ENCODE measurements around the gene TTLL5. TPM values are rescaled to one million over a fixed set of nuclear protein-coding genes. Genes with fewer than 3 reads are reported as not detected.

The TTLL5 gene
- polyA plus RNA-seq, 2 donors = 10.5 to 10.6 TPM

- H3K4me3 ChIP-seq (ENCODE audit: low read depth in 1 of 2, low read length in 2 of 2) = no peak overlapping the region
- no peaks in the 10 kb centered on the region for H3K27me3 ChIP-seq (ENCODE audit: control insufficient read depth in 1 of 2, insufficient read depth in 2 of 2, low read length in 2 of 2)
- H3K9me3 ChIP-seq (ENCODE audit: control insufficient read depth in 2 of 2, insufficient read depth in 1 of 2, low read depth in 1 of 2, low read length in 1 of 2) = no peaks in the 10 kb centered on the region
- 15 to 34% methylated on average over 4 of the region's 4 CpGs for WGBS, 2 donors
- H3K4me1 ChIP-seq (ENCODE audit: control insufficient read depth in 2 of 2, insufficient read depth in 2 of 2, low read length in 1 of 2) = peaks cover 2 to 3% of the 10 kb centered on the region in 2 donors
- peaks cover 4 to 6% of the 10 kb centered on the region in 2 donors for H3K36me3 ChIP-seq (ENCODE audit: control insufficient read depth in 2 of 2, insufficient read depth in 2 of 2, low read length in 1 of 2)
- H3K27ac ChIP-seq (ENCODE audit: low read depth in 2 of 2, low read length in 1 of 2) = peak overlapping the region in 1 of 2 donors; percentile 47
Measured at GRCh38 chr14:75720842-75721498, 59.9 kb downstream of the TTLL5 start.

GRCh38 chr14:75723716-75724115 is 62.7 kb downstream of the TTLL5 start:
- WGBS, 2 donors = 66 to 73% methylated on average over 1 of the region's 1 CpG
- Histone ChIP-seq H3K27me3 (ENCODE audit: control insufficient read depth in 1 of 2, insufficient read depth in 2 of 2, low read length in 2 of 2) (no peaks in the 10 kb centered on the region), H3K9me3 (ENCODE audit: control insufficient read depth in 2 of 2, insufficient read depth in 1 of 2, low read depth in 1 of 2, low read length in 1 of 2) (no peaks in the 10 kb centered on the region), H3K4me1 (ENCODE audit: control insufficient read depth in 2 of 2, insufficient read depth in 2 of 2, low read length in 1 of 2) (peaks cover 2 to 3% of the 10 kb centered on the region in 2 donors), H3K4me3 (ENCODE audit: low read depth in 1 of 2, low read length in 2 of 2) (no peak overlapping the region), H3K27ac (ENCODE audit: low read depth in 2 of 2, low read length in 1 of 2) (no peak overlapping the region), H3K36me3 (ENCODE audit: control insufficient read depth in 2 of 2, insufficient read depth in 2 of 2, low read length in 1 of 2) (peaks cover 0 to 6% of the 10 kb centered on the region in 2 donors)

GRCh38 chr14:75724414-75725204 is 63.6 kb downstream of the TTLL5 start:
- Histone ChIP-seq H3K4me1 (ENCODE audit: control insufficient read depth in 2 of 2, insufficient read depth in 2 of 2, low read length in 1 of 2) (peaks cover 0 to 2% of the 10 kb centered on the region in 2 donors), H3K27ac (ENCODE audit: low read depth in 2 of 2, low read length in 1 of 2) (peak overlapping the region in 1 of 2 donors; percentile 10), H3K9me3 (ENCODE audit: control insufficient read depth in 2 of 2, insufficient read depth in 1 of 2, low read depth in 1 of 2, low read length in 1 of 2) (no peaks in the 10 kb centered on the region), H3K27me3 (ENCODE audit: control insufficient read depth in 1 of 2, insufficient read depth in 2 of 2, low read length in 2 of 2) (no peaks in the 10 kb centered on the region), H3K4me3 (ENCODE audit: low read depth in 1 of 2, low read length in 2 of 2) (no peak overlapping the region), H3K36me3 (ENCODE audit: control insufficient read depth in 2 of 2, insufficient read depth in 2 of 2, low read length in 1 of 2) (peaks cover 0 to 6% of the 10 kb centered on the region in 2 donors)
- 87 to 89% methylated on average over 6 of the region's 6 CpGs for WGBS, 2 donors

- 63 to 73% methylated on average over 3 of the region's 3 CpGs for WGBS, 2 donors
- no peaks in the 10 kb centered on the region for H3K9me3 ChIP-seq (ENCODE audit: control insufficient read depth in 2 of 2, insufficient read depth in 1 of 2, low read depth in 1 of 2, low read length in 1 of 2)
- H3K4me3 ChIP-seq (ENCODE audit: low read depth in 1 of 2, low read length in 2 of 2) = no peak overlapping the region
- no peaks in the 10 kb centered on the region for H3K4me1 ChIP-seq (ENCODE audit: control insufficient read depth in 2 of 2, insufficient read depth in 2 of 2, low read length in 1 of 2)
- H3K27me3 ChIP-seq (ENCODE audit: control insufficient read depth in 1 of 2, insufficient read depth in 2 of 2, low read length in 2 of 2) = no peaks in the 10 kb centered on the region
- peaks cover 0 to 6% of the 10 kb centered on the region in 2 donors for H3K36me3 ChIP-seq (ENCODE audit: control insufficient read depth in 2 of 2, insufficient read depth in 2 of 2, low read length in 1 of 2)
- H3K27ac ChIP-seq (ENCODE audit: low read depth in 2 of 2, low read length in 1 of 2) = no peak overlapping the region
Measured at GRCh38 chr14:75725481-75725880, 64.4 kb downstream of the TTLL5 start.

- 100% methylated on average over 1 of the region's 1 CpG for WGBS, 2 donors
Measured at GRCh38 chr14:75726321-75726720, 65.3 kb downstream of the TTLL5 start.

GRCh38 chr14:75727124-75727523 is 66.1 kb downstream of the TTLL5 start:
- Histone ChIP-seq H3K9me3 (ENCODE audit: control insufficient read depth in 2 of 2, insufficient read depth in 1 of 2, low read depth in 1 of 2, low read length in 1 of 2) (no peaks in the 10 kb centered on the region), H3K4me3 (ENCODE audit: low read depth in 1 of 2, low read length in 2 of 2) (no peak overlapping the region), H3K36me3 (ENCODE audit: control insufficient read depth in 2 of 2, insufficient read depth in 2 of 2, low read length in 1 of 2) (peaks cover 0 to 4% of the 10 kb centered on the region in 2 donors), H3K27me3 (ENCODE audit: control insufficient read depth in 1 of 2, insufficient read depth in 2 of 2, low read length in 2 of 2) (no peaks in the 10 kb centered on the region), H3K27ac (ENCODE audit: low read depth in 2 of 2, low read length in 1 of 2) (no peak overlapping the region), H3K4me1 (ENCODE audit: control insufficient read depth in 2 of 2, insufficient read depth in 2 of 2, low read length in 1 of 2) (no peaks in the 10 kb centered on the region)
- 97% methylated on average over 3 of the region's 3 CpGs for WGBS, 2 donors

More at GRCh38 chr14:75726321-75726720, 65.3 kb downstream of the TTLL5 start:
- Histone ChIP-seq H3K4me3 (ENCODE audit: low read depth in 1 of 2, low read length in 2 of 2) (no peak overlapping the region), H3K27me3 (ENCODE audit: control insufficient read depth in 1 of 2, insufficient read depth in 2 of 2, low read length in 2 of 2) (no peaks in the 10 kb centered on the region), H3K36me3 (ENCODE audit: control insufficient read depth in 2 of 2, insufficient read depth in 2 of 2, low read length in 1 of 2) (peaks cover 0 to 6% of the 10 kb centered on the region in 2 donors), H3K4me1 (ENCODE audit: control insufficient read depth in 2 of 2, insufficient read depth in 2 of 2, low read length in 1 of 2) (no peaks in the 10 kb centered on the region), H3K9me3 (ENCODE audit: control insufficient read depth in 2 of 2, insufficient read depth in 1 of 2, low read depth in 1 of 2, low read length in 1 of 2) (no peaks in the 10 kb centered on the region), H3K27ac (ENCODE audit: low read depth in 2 of 2, low read length in 1 of 2) (no peak overlapping the region)

GRCh38 chr14:75732888-75733287 is 71.8 kb downstream of the TTLL5 start:
- H3K36me3 ChIP-seq (ENCODE audit: control insufficient read depth in 2 of 2, insufficient read depth in 2 of 2, low read length in 1 of 2) = peaks cover 4 to 5% of the 10 kb centered on the region in 2 donors

GRCh38 chr14:75734854-75735253 is 73.8 kb downstream of the TTLL5 start:
- Histone ChIP-seq H3K36me3 (ENCODE audit: control insufficient read depth in 2 of 2, insufficient read depth in 2 of 2, low read length in 1 of 2) (peaks cover 4 to 5% of the 10 kb centered on the region in 2 donors), H3K4me3 (ENCODE audit: low read depth in 1 of 2, low read length in 2 of 2) (no peak overlapping the region), H3K4me1 (ENCODE audit: control insufficient read depth in 2 of 2, insufficient read depth in 2 of 2, low read length in 1 of 2) (no peaks in the 10 kb centered on the region), H3K27me3 (ENCODE audit: control insufficient read depth in 1 of 2, insufficient read depth in 2 of 2, low read length in 2 of 2) (no peaks in the 10 kb centered on the region), H3K9me3 (ENCODE audit: control insufficient read depth in 2 of 2, insufficient read depth in 1 of 2, low read depth in 1 of 2, low read length in 1 of 2) (no peaks in the 10 kb centered on the region), H3K27ac (ENCODE audit: low read depth in 2 of 2, low read length in 1 of 2) (no peak overlapping the region)
- WGBS, 2 donors = 62 to 63% methylated on average over 3 of the region's 3 CpGs

More at GRCh38 chr14:75732888-75733287, 71.8 kb downstream of the TTLL5 start:
- WGBS, 2 donors = 93 to 94% methylated on average over 3 of the region's 3 CpGs
- Histone ChIP-seq H3K27ac (ENCODE audit: low read depth in 2 of 2, low read length in 1 of 2) (no peak overlapping the region), H3K27me3 (ENCODE audit: control insufficient read depth in 1 of 2, insufficient read depth in 2 of 2, low read length in 2 of 2) (no peaks in the 10 kb centered on the region), H3K4me3 (ENCODE audit: low read depth in 1 of 2, low read length in 2 of 2) (no peak overlapping the region), H3K9me3 (ENCODE audit: control insufficient read depth in 2 of 2, insufficient read depth in 1 of 2, low read depth in 1 of 2, low read length in 1 of 2) (no peaks in the 10 kb centered on the region), H3K4me1 (ENCODE audit: control insufficient read depth in 2 of 2, insufficient read depth in 2 of 2, low read length in 1 of 2) (no peaks in the 10 kb centered on the region)

- Histone ChIP-seq H3K4me1 (ENCODE audit: control insufficient read depth in 2 of 2, insufficient read depth in 2 of 2, low read length in 1 of 2) (no peaks in the 10 kb centered on the region), H3K27me3 (ENCODE audit: control insufficient read depth in 1 of 2, insufficient read depth in 2 of 2, low read length in 2 of 2) (no peaks in the 10 kb centered on the region), H3K9me3 (ENCODE audit: control insufficient read depth in 2 of 2, insufficient read depth in 1 of 2, low read depth in 1 of 2, low read length in 1 of 2) (no peaks in the 10 kb centered on the region), H3K27ac (ENCODE audit: low read depth in 2 of 2, low read length in 1 of 2) (no peak overlapping the region), H3K36me3 (ENCODE audit: control insufficient read depth in 2 of 2, insufficient read depth in 2 of 2, low read length in 1 of 2) (peaks cover 4 to 5% of the 10 kb centered on the region in 2 donors), H3K4me3 (ENCODE audit: low read depth in 1 of 2, low read length in 2 of 2) (no peak overlapping the region)
Measured at GRCh38 chr14:75736845-75737485, 75.9 kb downstream of the TTLL5 start.
